ENCODE measurements around the gene ECHDC3.

ECHDC3 gene

GRCh38 chr10:11754173-11754572 is 12.0 kb downstream of the ECHDC3 start:
- no peak for DNase-seq

- DNase-seq, result no peak
Observed at GRCh38 chr10:11754620-11755019, 12.4 kb downstream of the ECHDC3 start.

- no peak for DNase-seq
Observed at GRCh38 chr10:11755512-11756263, 13.5 kb downstream of the ECHDC3 start.

GRCh38 chr10:11756766-11757315 is 14.7 kb downstream of the ECHDC3 start:
- no peak for DNase-seq

- no peak for DNase-seq
Observed at GRCh38 chr10:11757454-11757820, 15.3 kb downstream of the ECHDC3 start.

GRCh38 chr10:11757821-11758463 is 15.8 kb downstream of the ECHDC3 start:
- peak; percentile 76 for DNase-seq

- DNase-seq, result no peak
Observed at GRCh38 chr10:11758527-11759236, 16.5 kb downstream of the ECHDC3 start.

GRCh38 chr10:11759347-11759746 is 17.2 kb downstream of the ECHDC3 start:
- DNase-seq, result no peak

- DNase-seq, result no peak
Observed at GRCh38 chr10:11760151-11760550, 18.0 kb downstream of the ECHDC3 start.

GRCh38 chr10:11760861-11761260 is 18.7 kb downstream of the ECHDC3 start:
- no peak for DNase-seq

GRCh38 chr10:11761431-11761830 is 19.2 kb downstream of the ECHDC3 start:
- no peak for DNase-seq

GRCh38 chr10:11762706-11763500 is 20.7 kb downstream of the ECHDC3 start:
- DNase-seq, result no peak

GRCh38 chr10:11763501-11763861 is 21.3 kb downstream of the ECHDC3 start:
- DNase-seq, result no peak

GRCh38 chr10:11765141-11765540 is 23.0 kb downstream of the ECHDC3 start:
- no peak for DNase-seq

GRCh38 chr10:11772575-11773288 is 30.6 kb downstream of the ECHDC3 start:
- DNase-seq, result no peak

- no peak for DNase-seq
Observed at GRCh38 chr10:11773761-11774441, 31.7 kb downstream of the ECHDC3 start.

- no peak for DNase-seq
Observed at GRCh38 chr10:11775412-11775811, 33.2 kb downstream of the ECHDC3 start.

GRCh38 chr10:11776080-11776479 is 33.9 kb downstream of the ECHDC3 start:
- no peak for DNase-seq

- no peak for DNase-seq
Observed at GRCh38 chr10:11781114-11781513, 38.9 kb downstream of the ECHDC3 start.

- no peak for DNase-seq
Observed at GRCh38 chr10:11782793-11783557, 40.8 kb downstream of the ECHDC3 start.

GRCh38 chr10:11783558-11783865 is 41.3 kb downstream of the ECHDC3 start:
- DNase-seq, result no peak
